Heart right ventricle (tissue), 16 donors: ENCODE measurements around the gene MTHFD2L. TPM values are rescaled to one million over a fixed set of nuclear protein-coding genes. Genes with fewer than 3 reads are reported as not detected.

ENCODE experiments used
- ATAC-seq, 8 donors: fragments of 200-7000 bp; cut with Tn5 transposase; one replicate each; pipeline ENCODE4 v1.9.1; 2020; ENCODE audit warnings: mild to moderate bottlenecking in 8 of 8, moderate library complexity in 8 of 8, moderate number of reproducible peaks in 1 of 8
- DNase-seq, 2 donors: peaks; one replicate each; pipeline ENCODE4 v3.0.0-alpha.2; 2020
- H3K27ac ChIP-seq, 10 donors: fragments of 200-600 bp; sonication (generic) in 2 of 10; one replicate each; pipeline versions ENCODE4 v1.5.0 to v1.8.0; 2020 to 2022; ENCODE audit warnings: mild to moderate bottlenecking in 3 of 10
- H3K27me3 ChIP-seq, 7 donors: fragments of 200-600 bp; one replicate each; pipeline ENCODE4 v1.8.0; 2021 to 2022; ENCODE audit warnings: mild to moderate bottlenecking in 2 of 7
- H3K36me3 ChIP-seq, 9 donors: fragments of 200-600 bp; sonication (generic) in 1 of 9; one replicate each; pipeline versions ENCODE4 v1.5.0 to v1.8.0; 2020 to 2022; ENCODE audit warnings: mild to moderate bottlenecking in 2 of 9
- H3K4me1 ChIP-seq, 9 donors: fragments of 200-600 bp; sonication (generic) in 1 of 9; one replicate each; pipeline versions ENCODE4 v1.5.0 to v1.8.0; 2020 to 2022; ENCODE audit warnings: mild to moderate bottlenecking in 4 of 9
- H3K4me3 ChIP-seq, 10 donors: fragments of 200-600 bp; sonication (generic) in 2 of 10; one replicate each; pipeline versions ENCODE4 v1.5.0 to v1.8.0; 2020 to 2022; ENCODE audit warnings: mild to moderate bottlenecking in 7 of 10, moderate library complexity in 2 of 10
- H3K9me3 ChIP-seq, 11 donors: fragments of 200-600 bp in 10 of 11; sonication (generic) in 2 of 11; one replicate each; pipeline versions ENCODE4 v1.5.0 to v1.8.0; 2013 to 2022; ENCODE audit warnings: mild to moderate bottlenecking in 2 of 11, control low read depth in 1 of 11, moderate library complexity in 1 of 11
- WGBS, 2 donors: extraction: QIAGEN DNeasy Blood & Tissue Kit; methylation state at CpG; one replicate each; pipeline ENCODE4 v1.1.7; 2013; ENCODE audit warnings: inconsistent platforms in 1 of 2; 5-methylcytosine and 5-hydroxymethylcytosine counted together
- intact Hi-C, 10 donors: fragments of 100-400 bp; cut with DNase I; formaldehyde crosslinking; loops; one replicate each; pipeline versions ENCODE4 v1.11.1 to v1.14.2; 2022
- polyA plus RNA-seq, 2 donors: library from polyadenylated mRNA; stranded (reverse); fragments of 200-250 nt; gene quantifications; one replicate each; pipeline ENCODE4 v1.2.3, GENCODE V29; 2013
- total RNA-seq, 10 donors: library from RNA; stranded (reverse); fragmentation: NEBNext Ultra II Directional in 3 of 10; extraction: Animal tissue kit (Norgen Biotek cat#: 25700) in 3 of 10; gene quantifications; one replicate each; pipeline versions ENCODE4 v1.2.1 to v1.2.4, GENCODE V29; 2021 to 2023
- TF ChIP-seq, protein P1 (sequence below), 9 donors: fragments of 200-600 bp; sonication (generic) in 2 of 9; IDR thresholded peaks; one replicate each; pipeline versions ENCODE4 v1.5.0 to v1.8.0; 2021 to 2022; ENCODE audit warnings: antibody characterized with exemption in 9 of 9, mild to moderate bottlenecking in 5 of 9, moderate library complexity in 1 of 9
- donor health status: Arrhythmogenic right ventricular cardiomyopathy.
- donor health status: ischemic (EF 13 %, LVEDD 7.1; RV severe dilation, severe dysfunction).
- donor health status: healthy with polysubstance abuse.
- donor health status: DM: no; HTN: yes; CAD: no.
- donor health status: DM: no; HTN: no; CAD: no.
- donor health status: ischemic (EF 25% LVEDD 6.9; RV normal size, moderate dysfunction).
- donor health status: ischemic (EF 25% LVEDD 5.7; RV mildly dilated, moderate dysfunction).
- donor health status: healthy.
- donor health status: DM: yes; HTN: yes; CAD: no.
- donor health status: Ischemic cardiomyopathy.
- donor health status: ischemic (EF 35%, LVEDD 5.7; RV mildly dilated, moderate dysfunction).
- donor health status: nonischemic (EF 11% LVEDD 7.7; RV severe dilation, severe dysfunction).
- donor health status: DM: yes; HTN: yes; CAD: no.
- donor health status: PGD.
- donor health status: ischemic (EF 29% LVEDD 5.4; RV normal size, mild dysfunction).
- donor health status: nonischemic (EF 23%, LVEDD 6.1; RV moderate dilation, normal function).

MTHFD2L gene
- total and polyA plus RNA-seq, 12 donors, result 5.7 to 19.3 (median 11.8) TPM

GRCh38 chr4:74318276-74318675 is 160.4 kb downstream of the MTHFD2L start:
- ATAC-seq (no peak), DNase-seq (no peak)
- Histone ChIP-seq H3K4me3 (no peak overlapping the region), H3K9me3 (no peaks in the 10 kb centered on the region), H3K27me3 (peaks cover 0 to 12% (median 4%) of the 10 kb centered on the region in 7 donors), H3K27ac (no peak overlapping the region), H3K4me1 (no peaks in the 10 kb centered on the region), H3K36me3 (no peaks in the 10 kb centered on the region)
- 58 to 75% methylated on average over 2 of the region's 2 CpGs for WGBS, 2 donors
- intact Hi-C loops, result loop anchor here in 2 of 10 donors (10.0 kb wide), 2 partner anchors 93 to 357 kb away; no protein-coding TSS in a partner anchor
- TF ChIP-seq, protein P1, sequence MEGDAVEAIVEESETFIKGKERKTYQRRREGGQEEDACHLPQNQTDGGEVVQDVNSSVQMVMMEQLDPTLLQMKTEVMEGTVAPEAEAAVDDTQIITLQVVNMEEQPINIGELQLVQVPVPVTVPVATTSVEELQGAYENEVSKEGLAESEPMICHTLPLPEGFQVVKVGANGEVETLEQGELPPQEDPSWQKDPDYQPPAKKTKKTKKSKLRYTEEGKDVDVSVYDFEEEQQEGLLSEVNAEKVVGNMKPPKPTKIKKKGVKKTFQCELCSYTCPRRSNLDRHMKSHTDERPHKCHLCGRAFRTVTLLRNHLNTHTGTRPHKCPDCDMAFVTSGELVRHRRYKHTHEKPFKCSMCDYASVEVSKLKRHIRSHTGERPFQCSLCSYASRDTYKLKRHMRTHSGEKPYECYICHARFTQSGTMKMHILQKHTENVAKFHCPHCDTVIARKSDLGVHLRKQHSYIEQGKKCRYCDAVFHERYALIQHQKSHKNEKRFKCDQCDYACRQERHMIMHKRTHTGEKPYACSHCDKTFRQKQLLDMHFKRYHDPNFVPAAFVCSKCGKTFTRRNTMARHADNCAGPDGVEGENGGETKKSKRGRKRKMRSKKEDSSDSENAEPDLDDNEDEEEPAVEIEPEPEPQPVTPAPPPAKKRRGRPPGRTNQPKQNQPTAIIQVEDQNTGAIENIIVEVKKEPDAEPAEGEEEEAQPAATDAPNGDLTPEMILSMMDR (IDR thresholded peaks at IDR 0.05), result no peak

GRCh38 chr4:74319470-74319869 is 161.6 kb downstream of the MTHFD2L start:
- TF ChIP-seq, protein P1 (IDR thresholded peaks at IDR 0.05), result no peak
- DNase-seq, result no peak
- no peak overlapping the region for H3K4me3 ChIP-seq
- ATAC-seq, result no peak
- no peaks in the 10 kb centered on the region for H3K36me3 ChIP-seq
- H3K27me3 ChIP-seq, result peaks cover 0 to 22% (median 7%) of the 10 kb centered on the region in 7 donors
- H3K27ac ChIP-seq, result no peak overlapping the region
- no peaks in the 10 kb centered on the region for H3K4me1 ChIP-seq
- WGBS, 2 donors, result 79 to 84% methylated on average over 6 of the region's 6 CpGs
- no peaks in the 10 kb centered on the region for H3K9me3 ChIP-seq
- intact Hi-C loops, result loop anchor here in 2 of 10 donors (10.0 kb wide), 2 partner anchors 95 to 355 kb away; no protein-coding TSS in a partner anchor

GRCh38 chr4:74320559-74321118 is 162.7 kb downstream of the MTHFD2L start:
- Histone ChIP-seq H3K27me3 (peaks cover 0 to 29% (median 7%) of the 10 kb centered on the region in 7 donors), H3K27ac (no peak overlapping the region), H3K36me3 (no peaks in the 10 kb centered on the region), H3K4me1 (no peaks in the 10 kb centered on the region), H3K4me3 (no peak overlapping the region), H3K9me3 (no peaks in the 10 kb centered on the region)
- peak in 3 of 8 donors; percentile 29 to 61 (median 49) for ATAC-seq
- DNase-seq, result no peak
- WGBS, 2 donors, result 40 to 41% methylated on average over 4 of the region's 4 CpGs
- TF ChIP-seq, protein P1 (IDR thresholded peaks at IDR 0.05), result peak in 8 of 9 donors; percentile 12 to 57 (median 46)
- intact Hi-C loops, result loop anchor here in 6 of 10 donors (2.0 to 10.0 kb wide), 4 partner anchors 352 to 364 kb away; no protein-coding TSS in a partner anchor

DNA sequence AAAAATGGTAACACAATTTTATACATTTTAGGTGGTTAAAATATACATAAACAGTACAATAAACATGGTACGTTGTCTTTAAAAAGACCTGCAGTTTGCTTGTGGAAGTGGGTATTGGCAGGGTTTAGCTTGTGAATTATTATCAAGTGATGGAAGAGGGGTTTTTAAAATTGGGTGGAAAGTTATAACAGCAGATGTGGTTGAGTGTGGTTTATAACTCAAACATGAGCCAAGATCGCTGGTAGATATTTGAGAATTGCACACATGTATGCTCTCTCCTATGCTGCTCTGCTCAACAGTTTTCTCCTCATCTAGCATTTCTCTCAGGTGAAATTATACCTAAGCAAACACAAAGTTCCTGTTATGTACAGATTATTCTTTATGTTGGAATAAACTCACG is 164.4 kb downstream of the MTHFD2L start:
- H3K27me3 ChIP-seq, result peaks cover 0 to 32% (median 7%) of the 10 kb centered on the region in 7 donors
- intact Hi-C loops, result loop anchor here in 5 of 10 donors (5.0 to 10.0 kb wide), 3 partner anchors 350 to 362 kb away; no protein-coding TSS in a partner anchor
- ATAC-seq (no peak), DNase-seq (no peak)
- TF ChIP-seq, protein P1 (IDR thresholded peaks at IDR 0.05), result no peak
- WGBS, 2 donors, result 89 to 92% methylated on average over 3 of the region's 3 CpGs
- no peak overlapping the region for H3K4me3 ChIP-seq
- H3K36me3 ChIP-seq, result no peaks in the 10 kb centered on the region
- no peaks in the 10 kb centered on the region for H3K4me1 ChIP-seq
- no peak overlapping the region for H3K27ac ChIP-seq
- H3K9me3 ChIP-seq, result no peaks in the 10 kb centered on the region
